ENCODE results near the gene TLK1. TPM values are rescaled to one million over a fixed set of nuclear protein-coding genes. Genes with fewer than 3 reads are reported as not detected.

TLK1 gene
- total and polyA plus RNA-seq, 2 donors (not counting 3 experiments of a cell fraction or from before 2014, with no cell fraction given), result 5.8 to 62.7 TPM

DNA sequence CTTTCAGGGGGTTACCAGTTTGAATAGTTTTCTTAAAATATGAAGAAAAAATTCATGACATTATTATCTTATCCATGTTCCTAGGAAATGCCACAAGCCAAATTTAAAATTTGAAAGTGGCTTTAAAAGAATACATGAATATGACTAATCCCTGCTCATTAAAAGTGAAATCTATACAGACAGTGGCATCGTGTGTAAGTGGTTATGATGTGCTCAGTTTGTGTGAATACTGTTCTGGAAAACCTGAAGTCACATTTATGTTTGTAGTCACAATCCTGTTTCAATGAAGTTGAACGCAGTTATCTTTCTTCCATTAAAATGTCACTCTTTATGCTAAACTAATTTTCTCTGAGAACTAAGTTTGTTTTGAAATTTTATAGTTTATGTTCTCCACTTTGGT is 155.9 kb downstream of the TLK1 start:
- intact Hi-C loops (cut with micrococcal nuclease), result no loop called here
- H3K27me3 ChIP-seq (ENCODE audit: control insufficient read depth in 2 of 2, insufficient read depth in 2 of 2, low read length in 2 of 2), result no peaks in the 10 kb centered on the region
- H3K36me3 ChIP-seq (ENCODE audit: control insufficient read depth in 2 of 2, extremely low read depth in 1 of 2, insufficient read depth in 2 of 2, low read length in 2 of 2), result peaks cover 3 to 9% of the 10 kb centered on the region in 2 experiments
- DNase-seq (ENCODE audit: low read depth, low spot score) (no peak), FAIRE-seq (no peak)
- no peak overlapping the region for H3K4me3 ChIP-seq (replicated peaks in 1 of 3; ENCODE audit: insufficient read depth in 1 of 3, low read depth in 1 of 3, low read length in 3 of 3)
- no peak overlapping the region for H3K9ac ChIP-seq (replicated peaks; ENCODE audit: extremely low read depth, insufficient read depth, low read length)
- TF ChIP-seq POLR2AphosphoS5 (IDR thresholded peaks at IDR 0.05; ENCODE audit: insufficient read depth, low read depth, low read length) (no peak), EZH2 (IDR thresholded peaks at IDR 0.05; ENCODE audit: borderline replicate concordance, low read depth, low read length, severe bottlenecking) (no peak), JUN (IDR thresholded peaks at IDR 0.05; ENCODE audit: borderline replicate concordance, insufficient read depth, insufficient read length, low read depth) (no peak), POLR2A (IDR thresholded peaks at IDR 0.05; ENCODE audit: low read depth, low read length) (no peak), FOS (IDR thresholded peaks at IDR 0.05; ENCODE audit: borderline replicate concordance, insufficient read depth, low read length) (no peak), GATA2 (IDR thresholded peaks at IDR 0.05; ENCODE audit: insufficient read depth, insufficient read length, low read depth, low read length) (no peak)
- TF ChIP-seq, protein P1, sequence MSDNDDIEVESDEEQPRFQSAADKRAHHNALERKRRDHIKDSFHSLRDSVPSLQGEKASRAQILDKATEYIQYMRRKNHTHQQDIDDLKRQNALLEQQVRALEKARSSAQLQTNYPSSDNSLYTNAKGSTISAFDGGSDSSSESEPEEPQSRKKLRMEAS (IDR thresholded peaks at IDR 0.05; ENCODE audit: insufficient read depth, insufficient read length), result no peak
- TF ChIP-seq, protein P2, sequence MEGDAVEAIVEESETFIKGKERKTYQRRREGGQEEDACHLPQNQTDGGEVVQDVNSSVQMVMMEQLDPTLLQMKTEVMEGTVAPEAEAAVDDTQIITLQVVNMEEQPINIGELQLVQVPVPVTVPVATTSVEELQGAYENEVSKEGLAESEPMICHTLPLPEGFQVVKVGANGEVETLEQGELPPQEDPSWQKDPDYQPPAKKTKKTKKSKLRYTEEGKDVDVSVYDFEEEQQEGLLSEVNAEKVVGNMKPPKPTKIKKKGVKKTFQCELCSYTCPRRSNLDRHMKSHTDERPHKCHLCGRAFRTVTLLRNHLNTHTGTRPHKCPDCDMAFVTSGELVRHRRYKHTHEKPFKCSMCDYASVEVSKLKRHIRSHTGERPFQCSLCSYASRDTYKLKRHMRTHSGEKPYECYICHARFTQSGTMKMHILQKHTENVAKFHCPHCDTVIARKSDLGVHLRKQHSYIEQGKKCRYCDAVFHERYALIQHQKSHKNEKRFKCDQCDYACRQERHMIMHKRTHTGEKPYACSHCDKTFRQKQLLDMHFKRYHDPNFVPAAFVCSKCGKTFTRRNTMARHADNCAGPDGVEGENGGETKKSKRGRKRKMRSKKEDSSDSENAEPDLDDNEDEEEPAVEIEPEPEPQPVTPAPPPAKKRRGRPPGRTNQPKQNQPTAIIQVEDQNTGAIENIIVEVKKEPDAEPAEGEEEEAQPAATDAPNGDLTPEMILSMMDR (IDR thresholded peaks at IDR 0.05; ENCODE audit: extremely low read depth in 1 of 2, insufficient read depth in 1 of 2, low read depth in 1 of 2, low read length in 2 of 2), result no peak
- no peaks in the 10 kb centered on the region for H3K9me1 ChIP-seq (replicated peaks; ENCODE audit: control insufficient read depth, extremely low read depth, insufficient read depth, low read length)
- no peaks in the 10 kb centered on the region for H3K4me1 ChIP-seq (ENCODE audit: control insufficient read depth, extremely low read depth, insufficient read depth, low read length)
- H3K27ac ChIP-seq (ENCODE audit: insufficient read depth, low read depth, low read length), result no peak overlapping the region
- no peaks in the 10 kb centered on the region for H3K9me3 ChIP-seq (replicated peaks; ENCODE audit: control insufficient read depth, insufficient read depth, low read length)
- dilution Hi-C loops (cut with MboI; ENCODE audit: extremely low pct_ligation_motif_present, low sequenced_read_pairs), result no loop called here
- H2AFZ ChIP-seq (ENCODE audit: low read depth, low read length), result no peak overlapping the region
- no peaks in the 10 kb centered on the region for H4K20me1 ChIP-seq (replicated peaks; ENCODE audit: control insufficient read depth, extremely low read depth, insufficient read depth, low read length)
- ChIA-PET CTCF (no interaction called here), POLR2A (no interaction called here)
- no peak overlapping the region for H3K4me2 ChIP-seq (ENCODE audit: insufficient read depth, low read length)
- no peaks in the 10 kb centered on the region for H3K79me2 ChIP-seq (ENCODE audit: control insufficient read depth, insufficient read depth, low read length)
- BruUV-seq (replicated peaks), result no TSS peak

Data from endothelial cell of umbilical vein (primary cell).